ENCODE measurements around the gene ITGA3. TPM values are rescaled to one million over a fixed set of nuclear protein-coding genes. Genes with fewer than 3 reads are reported as not detected.
"Not testable (repeated sequence)": the region's sequence is repeated elsewhere in the genome, so short reads cannot be mapped to it uniquely, and the experiment has no call there.

Gene ITGA3
- polyA plus RNA-seq, 2 donors, result 38.3 to 41.8 TPM

DNA sequence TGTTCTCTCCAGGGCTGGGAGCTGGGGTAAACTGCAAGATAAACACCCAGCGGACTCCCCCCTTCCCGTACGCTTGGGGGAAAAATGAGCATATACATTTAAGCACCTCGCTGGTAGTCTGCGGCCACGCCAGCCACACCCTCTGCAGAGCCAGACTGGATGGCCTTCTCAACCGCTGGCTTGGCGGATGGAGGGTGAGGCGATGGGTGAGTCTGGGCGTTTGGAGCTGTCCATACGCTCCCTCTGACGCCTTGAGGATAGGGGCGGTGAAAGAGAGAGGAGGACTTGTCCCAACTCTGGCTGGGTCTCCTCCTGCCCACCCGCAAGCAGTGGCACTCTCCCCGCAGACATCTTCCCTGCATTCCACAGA is 1.0 kb downstream of the ITGA3 start:
- Histone ChIP-seq H3K9me3 (ENCODE audit: control insufficient read depth in 2 of 2, insufficient read depth in 1 of 2, low read depth in 1 of 2, low read length in 1 of 2) (no peaks in the 10 kb centered on the region), H3K4me3 (ENCODE audit: low read depth in 1 of 2, low read length in 2 of 2) (peak overlapping the region; percentile 60 to 70), H3K4me1 (ENCODE audit: control insufficient read depth in 2 of 2, insufficient read depth in 2 of 2, low read length in 1 of 2) (peaks cover 8 to 43% of the 10 kb centered on the region in 2 donors), H3K36me3 (ENCODE audit: control insufficient read depth in 2 of 2, insufficient read depth in 2 of 2, low read length in 1 of 2) (no peaks in the 10 kb centered on the region), H3K27ac (ENCODE audit: low read depth in 2 of 2, low read length in 1 of 2) (peak overlapping the region; percentile 89), H3K27me3 (ENCODE audit: control insufficient read depth in 1 of 2, insufficient read depth in 2 of 2, low read length in 2 of 2) (no peaks in the 10 kb centered on the region)
- WGBS, 2 donors, result 10 to 27% methylated on average over 15 of the region's 15 CpGs

DNA sequence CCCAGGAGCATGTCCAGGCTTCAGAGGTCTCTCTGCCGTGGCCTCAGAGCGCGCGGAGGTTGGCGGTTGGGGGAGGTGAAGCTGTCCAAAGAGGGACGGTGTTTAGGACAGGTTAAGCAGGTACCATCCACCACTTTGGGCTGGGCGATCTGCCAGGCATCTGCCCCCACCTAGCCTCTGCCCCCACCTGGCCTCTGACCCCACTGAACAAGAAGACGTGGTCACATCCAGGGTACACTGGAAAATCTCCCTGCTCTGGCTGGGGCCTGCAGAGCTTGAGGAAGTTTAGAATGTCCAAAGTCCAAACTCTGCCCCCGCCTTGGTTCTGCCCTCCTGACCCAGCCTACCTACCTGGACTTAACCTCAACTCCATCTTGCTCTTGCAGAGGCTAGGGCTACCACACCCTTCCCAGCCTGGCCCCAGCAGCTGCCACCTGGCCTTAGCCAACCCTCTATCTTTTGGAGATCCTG is 1.6 kb downstream of the ITGA3 start:
- H3K36me3 ChIP-seq (ENCODE audit: control insufficient read depth in 2 of 2, insufficient read depth in 2 of 2, low read length in 1 of 2), result no peaks in the 10 kb centered on the region
- no peaks in the 10 kb centered on the region for H3K9me3 ChIP-seq (ENCODE audit: control insufficient read depth in 2 of 2, insufficient read depth in 1 of 2, low read depth in 1 of 2, low read length in 1 of 2)
- H3K27me3 ChIP-seq (ENCODE audit: control insufficient read depth in 1 of 2, insufficient read depth in 2 of 2, low read length in 2 of 2), result no peaks in the 10 kb centered on the region
- H3K27ac ChIP-seq (ENCODE audit: low read depth in 2 of 2, low read length in 1 of 2), result peak overlapping the region; percentile 89
- H3K4me3 ChIP-seq (ENCODE audit: low read depth in 1 of 2, low read length in 2 of 2), result peak overlapping the region; percentile 60 to 70
- H3K4me1 ChIP-seq (ENCODE audit: control insufficient read depth in 2 of 2, insufficient read depth in 2 of 2, low read length in 1 of 2), result peaks cover 8 to 48% of the 10 kb centered on the region in 2 donors
- 44 to 60% methylated on average over 9 of the region's 9 CpGs for whole genome bisulfite sequencing, 2 donors

DNA sequence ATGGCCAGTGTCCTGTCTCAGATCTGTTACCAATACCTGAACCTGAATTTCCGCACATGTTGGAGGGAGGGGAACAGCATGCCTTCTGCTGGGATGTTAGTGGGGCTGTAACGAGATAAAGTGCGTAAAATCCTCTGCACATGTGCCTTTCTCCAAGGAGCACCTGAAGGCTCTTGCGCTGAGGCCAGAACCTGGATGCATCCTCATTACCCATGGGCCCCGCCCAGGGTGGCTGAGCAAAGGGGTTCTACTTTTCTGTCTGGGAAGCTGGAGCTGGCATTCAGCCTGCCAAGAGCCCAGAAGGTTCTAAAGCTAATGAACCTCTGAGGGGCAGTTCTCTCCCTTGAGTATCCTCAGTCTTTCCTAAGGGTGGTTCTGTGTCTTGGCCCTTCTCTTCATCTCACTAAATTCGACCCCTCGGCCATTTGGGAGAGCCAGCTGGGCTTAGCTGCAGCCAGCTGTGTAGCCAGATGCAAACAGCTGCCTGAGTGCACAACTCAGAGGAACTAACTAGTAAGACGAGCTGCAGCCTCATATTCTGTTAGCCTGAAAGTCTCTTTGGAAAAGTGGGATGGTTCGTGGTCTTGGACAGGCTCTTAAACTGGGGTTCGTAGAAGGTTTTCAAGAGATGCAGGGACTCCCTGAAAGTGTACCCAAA is 2.5 kb downstream of the ITGA3 start:
- no peak overlapping the region for H3K4me3 ChIP-seq (ENCODE audit: low read depth in 1 of 2, low read length in 2 of 2)
- no peaks in the 10 kb centered on the region for H3K27me3 ChIP-seq (ENCODE audit: control insufficient read depth in 1 of 2, insufficient read depth in 2 of 2, low read length in 2 of 2)
- H3K36me3 ChIP-seq (ENCODE audit: control insufficient read depth in 2 of 2, insufficient read depth in 2 of 2, low read length in 1 of 2), result no peaks in the 10 kb centered on the region
- WGBS, 2 donors, result 54 to 64% methylated on average over 10 of the region's 10 CpGs
- peak overlapping the region; percentile 18 to 94 for H3K27ac ChIP-seq (ENCODE audit: low read depth in 2 of 2, low read length in 1 of 2)
- H3K9me3 ChIP-seq (ENCODE audit: control insufficient read depth in 2 of 2, insufficient read depth in 1 of 2, low read depth in 1 of 2, low read length in 1 of 2), result no peaks in the 10 kb centered on the region
- H3K4me1 ChIP-seq (ENCODE audit: control insufficient read depth in 2 of 2, insufficient read depth in 2 of 2, low read length in 1 of 2), result peaks cover 12 to 50% of the 10 kb centered on the region in 2 donors

DNA sequence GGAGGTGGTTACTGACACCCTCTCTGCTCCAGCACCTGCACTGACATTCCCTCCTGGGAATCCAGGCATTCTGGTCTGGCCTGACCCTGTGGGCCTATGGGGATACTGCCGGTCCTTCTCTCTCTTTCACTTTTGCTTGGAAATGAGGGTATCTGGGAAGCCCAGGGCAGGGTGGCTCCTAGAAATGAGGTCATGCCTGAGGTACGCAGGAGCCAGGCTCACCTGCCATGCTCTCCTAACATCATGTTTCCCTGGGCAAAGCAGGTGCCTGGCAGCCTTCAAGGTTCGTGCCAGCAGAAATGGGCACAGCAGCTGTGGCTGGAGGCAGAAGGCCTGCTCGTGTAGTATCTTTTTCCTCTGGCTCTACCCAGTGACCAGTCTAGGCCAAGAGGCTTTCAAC is 3.3 kb downstream of the ITGA3 start:
- H3K27me3 ChIP-seq (ENCODE audit: control insufficient read depth in 1 of 2, insufficient read depth in 2 of 2, low read length in 2 of 2), result no peaks in the 10 kb centered on the region
- no peaks in the 10 kb centered on the region for H3K36me3 ChIP-seq (ENCODE audit: control insufficient read depth in 2 of 2, insufficient read depth in 2 of 2, low read length in 1 of 2)
- H3K4me3 ChIP-seq (ENCODE audit: low read depth in 1 of 2, low read length in 2 of 2), result no peak overlapping the region
- peaks cover 16 to 50% of the 10 kb centered on the region in 2 donors for H3K4me1 ChIP-seq (ENCODE audit: control insufficient read depth in 2 of 2, insufficient read depth in 2 of 2, low read length in 1 of 2)
- H3K27ac ChIP-seq (ENCODE audit: low read depth in 2 of 2, low read length in 1 of 2), result peak overlapping the region; percentile 18 to 94
- H3K9me3 ChIP-seq (ENCODE audit: control insufficient read depth in 2 of 2, insufficient read depth in 1 of 2, low read depth in 1 of 2, low read length in 1 of 2), result no peaks in the 10 kb centered on the region
- 25 to 43% methylated on average over 4 of the region's 4 CpGs for WGBS, 2 donors

DNA sequence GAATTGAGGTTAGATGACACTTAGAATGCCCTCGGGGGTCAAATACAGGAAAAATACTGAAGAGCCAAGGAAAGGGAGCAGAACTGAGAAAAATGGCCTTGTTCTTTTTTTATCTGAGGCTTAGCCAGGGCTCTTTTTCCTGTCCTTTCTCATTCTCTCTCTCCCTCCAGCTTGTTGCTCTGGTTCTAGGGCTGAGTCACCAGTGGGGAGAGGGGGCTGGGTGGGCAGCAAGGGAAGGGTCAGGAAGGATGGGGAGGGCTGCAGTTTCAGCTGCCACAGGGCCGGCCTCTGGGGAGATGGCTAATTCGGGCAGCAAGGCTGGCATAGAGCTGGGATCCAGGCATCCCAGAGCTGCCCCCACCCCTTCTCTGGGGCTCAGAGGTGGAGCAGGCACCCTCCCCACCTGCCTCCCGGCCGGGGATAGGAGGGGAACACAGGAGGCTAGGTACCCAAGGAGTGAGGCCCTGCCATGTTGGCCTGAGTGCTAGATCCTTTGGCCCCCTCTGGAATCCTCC is 3.9 kb downstream of the ITGA3 start:
- Histone ChIP-seq H3K4me1 (ENCODE audit: control insufficient read depth in 2 of 2, insufficient read depth in 2 of 2, low read length in 1 of 2) (peaks cover 21 to 55% of the 10 kb centered on the region in 2 donors), H3K9me3 (ENCODE audit: control insufficient read depth in 2 of 2, insufficient read depth in 1 of 2, low read depth in 1 of 2, low read length in 1 of 2) (no peaks in the 10 kb centered on the region), H3K36me3 (ENCODE audit: control insufficient read depth in 2 of 2, insufficient read depth in 2 of 2, low read length in 1 of 2) (no peaks in the 10 kb centered on the region), H3K27ac (ENCODE audit: low read depth in 2 of 2, low read length in 1 of 2) (peak overlapping the region; percentile 88 to 94), H3K27me3 (ENCODE audit: control insufficient read depth in 1 of 2, insufficient read depth in 2 of 2, low read length in 2 of 2) (no peaks in the 10 kb centered on the region), H3K4me3 (ENCODE audit: low read depth in 1 of 2, low read length in 2 of 2) (no peak overlapping the region)
- WGBS, 2 donors, result 17 to 40% methylated on average over 5 of the region's 5 CpGs

DNA sequence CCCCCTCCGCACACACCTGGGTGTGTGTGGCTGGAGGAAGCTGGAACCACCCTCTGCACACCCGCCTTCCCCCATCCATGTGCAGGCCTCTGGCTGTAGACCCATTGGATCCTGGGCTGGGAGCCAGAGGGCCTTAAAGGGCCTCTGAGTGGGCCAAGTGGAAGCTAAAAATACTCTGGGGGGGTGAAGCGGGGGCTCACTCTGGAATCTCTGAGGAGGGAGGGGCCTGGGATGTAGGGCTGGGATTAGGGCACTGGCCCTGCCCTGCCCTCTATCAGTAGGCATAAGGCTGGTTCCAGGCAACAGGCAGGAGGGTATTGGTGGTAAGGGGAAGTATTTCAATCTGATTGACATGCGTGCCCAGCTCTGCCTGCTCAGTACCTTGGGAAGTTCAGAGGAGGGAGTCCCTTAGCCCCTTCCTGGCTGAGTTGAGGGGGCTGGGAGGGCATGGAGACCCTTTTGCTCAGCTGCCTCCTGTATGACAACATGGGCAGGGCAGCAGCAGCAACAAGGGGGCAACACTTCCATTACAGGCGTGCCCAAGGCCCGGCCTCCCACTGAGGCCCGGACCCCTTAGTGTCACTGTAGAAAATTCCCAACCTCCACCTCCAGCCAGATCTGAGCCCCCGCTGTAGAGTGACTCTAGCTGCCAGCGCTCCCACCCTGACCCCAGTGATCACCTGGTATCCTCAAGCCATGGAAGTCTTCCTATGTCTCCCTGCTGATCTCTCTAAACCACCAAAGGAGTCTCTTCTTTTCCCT is 5.2 kb downstream of the ITGA3 start:
- Histone ChIP-seq H3K36me3 (ENCODE audit: control insufficient read depth in 2 of 2, insufficient read depth in 2 of 2, low read length in 1 of 2) (no peaks in the 10 kb centered on the region), H3K4me3 (ENCODE audit: low read depth in 1 of 2, low read length in 2 of 2) (no peak overlapping the region), H3K27ac (ENCODE audit: low read depth in 2 of 2, low read length in 1 of 2) (peak overlapping the region; percentile 88 to 94), H3K9me3 (ENCODE audit: control insufficient read depth in 2 of 2, insufficient read depth in 1 of 2, low read depth in 1 of 2, low read length in 1 of 2) (no peaks in the 10 kb centered on the region), H3K27me3 (ENCODE audit: control insufficient read depth in 1 of 2, insufficient read depth in 2 of 2, low read length in 2 of 2) (no peaks in the 10 kb centered on the region), H3K4me1 (ENCODE audit: control insufficient read depth in 2 of 2, insufficient read depth in 2 of 2, low read length in 1 of 2) (peaks cover 21 to 54% of the 10 kb centered on the region in 2 donors)
- 45 to 58% methylated on average over 9 of the region's 9 CpGs for WGBS, 2 donors

DNA sequence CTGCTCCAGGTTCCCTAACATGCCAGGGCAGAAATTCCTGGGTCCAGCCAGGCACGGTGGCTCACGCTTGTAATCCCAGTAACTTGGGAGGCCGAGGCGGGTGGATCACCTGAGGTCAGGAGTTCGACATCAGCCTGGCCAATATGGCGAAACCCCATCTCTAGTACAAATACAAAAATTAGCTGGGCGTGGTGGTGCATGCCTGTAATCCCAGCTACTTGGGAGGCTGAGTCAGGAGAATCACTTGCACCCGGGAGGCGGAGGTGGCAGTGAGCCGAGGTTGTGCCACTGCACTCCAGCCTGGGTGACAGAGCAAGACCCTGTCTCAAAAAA is 5.8 kb downstream of the ITGA3 start:
- Histone ChIP-seq H3K27ac (ENCODE audit: low read depth in 2 of 2, low read length in 1 of 2) (peak overlapping the region; percentile 88 to 94), H3K4me1 (ENCODE audit: control insufficient read depth in 2 of 2, insufficient read depth in 2 of 2, low read length in 1 of 2) (peaks cover 21 to 52% of the 10 kb centered on the region in 2 donors)
- not testable (repeated sequence) for H3K9me3 ChIP-seq (ENCODE audit: control insufficient read depth in 2 of 2, insufficient read depth in 1 of 2, low read depth in 1 of 2, low read length in 1 of 2); H3K36me3 ChIP-seq (ENCODE audit: control insufficient read depth in 2 of 2, insufficient read depth in 2 of 2, low read length in 1 of 2); H3K27me3 ChIP-seq (ENCODE audit: control insufficient read depth in 1 of 2, insufficient read depth in 2 of 2, low read length in 2 of 2); H3K4me3 ChIP-seq (ENCODE audit: low read depth in 1 of 2, low read length in 2 of 2)
- WGBS, 2 donors, result 47 to 50% methylated on average over 10 of the region's 10 CpGs

DNA sequence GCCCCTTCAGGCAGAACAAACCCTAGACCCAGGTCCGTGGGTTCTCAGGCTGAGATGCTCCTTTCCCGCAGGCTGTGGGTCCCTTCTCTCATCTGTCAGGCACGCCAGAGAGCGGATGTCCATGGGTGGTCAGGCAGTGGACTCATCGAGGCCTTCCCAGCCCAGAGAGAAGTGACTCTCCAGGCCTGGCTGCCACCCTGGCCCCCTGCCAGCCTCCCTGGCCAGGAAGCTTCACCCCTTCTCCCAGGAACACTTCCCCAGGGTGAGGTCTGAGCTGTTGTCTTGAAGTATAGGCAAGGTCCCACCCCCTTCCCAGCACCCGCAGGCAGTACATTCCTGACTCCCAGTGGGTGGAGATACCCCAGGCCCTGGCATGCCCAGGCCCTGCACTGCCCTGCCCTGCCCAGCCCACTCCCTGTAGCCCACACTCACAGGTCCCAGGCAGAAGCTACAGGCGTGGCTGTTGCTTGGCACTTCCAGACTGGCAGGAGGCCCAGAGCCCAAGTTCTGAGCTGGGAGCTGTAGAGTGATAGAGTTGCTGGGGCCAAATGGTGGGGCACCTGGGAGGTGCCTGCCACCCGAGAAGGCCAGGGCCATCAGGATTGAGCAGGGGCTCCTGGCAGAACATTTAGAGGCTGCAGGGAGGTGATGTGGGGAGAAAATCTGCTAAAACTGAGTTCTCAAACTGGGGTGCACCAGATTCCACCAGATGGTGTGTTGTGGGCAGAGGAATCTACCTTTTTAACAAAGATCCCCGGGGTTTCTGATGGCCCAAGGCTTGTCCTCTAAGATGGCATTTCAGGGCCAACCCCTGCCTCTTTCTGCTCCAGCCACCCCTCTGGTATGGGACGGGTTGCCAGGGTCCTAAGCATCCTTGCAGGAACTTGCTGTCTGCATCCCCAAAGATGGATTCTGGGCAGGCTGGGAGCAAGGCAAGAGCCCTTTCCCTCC is 6.7 kb downstream of the ITGA3 start:
- no peaks in the 10 kb centered on the region for H3K9me3 ChIP-seq (ENCODE audit: control insufficient read depth in 2 of 2, insufficient read depth in 1 of 2, low read depth in 1 of 2, low read length in 1 of 2)
- H3K36me3 ChIP-seq (ENCODE audit: control insufficient read depth in 2 of 2, insufficient read depth in 2 of 2, low read length in 1 of 2), result peaks cover 0 to 2% of the 10 kb centered on the region in 2 donors
- no peaks in the 10 kb centered on the region for H3K27me3 ChIP-seq (ENCODE audit: control insufficient read depth in 1 of 2, insufficient read depth in 2 of 2, low read length in 2 of 2)
- H3K4me3 ChIP-seq (ENCODE audit: low read depth in 1 of 2, low read length in 2 of 2), result peak overlapping the region in 1 of 2 donors; percentile 11
- peaks cover 21 to 44% of the 10 kb centered on the region in 2 donors for H3K4me1 ChIP-seq (ENCODE audit: control insufficient read depth in 2 of 2, insufficient read depth in 2 of 2, low read length in 1 of 2)
- H3K27ac ChIP-seq (ENCODE audit: low read depth in 2 of 2, low read length in 1 of 2), result peak overlapping the region; percentile 88 to 91
- WGBS, 2 donors, result 38 to 53% methylated on average over 10 of the region's 10 CpGs

DNA sequence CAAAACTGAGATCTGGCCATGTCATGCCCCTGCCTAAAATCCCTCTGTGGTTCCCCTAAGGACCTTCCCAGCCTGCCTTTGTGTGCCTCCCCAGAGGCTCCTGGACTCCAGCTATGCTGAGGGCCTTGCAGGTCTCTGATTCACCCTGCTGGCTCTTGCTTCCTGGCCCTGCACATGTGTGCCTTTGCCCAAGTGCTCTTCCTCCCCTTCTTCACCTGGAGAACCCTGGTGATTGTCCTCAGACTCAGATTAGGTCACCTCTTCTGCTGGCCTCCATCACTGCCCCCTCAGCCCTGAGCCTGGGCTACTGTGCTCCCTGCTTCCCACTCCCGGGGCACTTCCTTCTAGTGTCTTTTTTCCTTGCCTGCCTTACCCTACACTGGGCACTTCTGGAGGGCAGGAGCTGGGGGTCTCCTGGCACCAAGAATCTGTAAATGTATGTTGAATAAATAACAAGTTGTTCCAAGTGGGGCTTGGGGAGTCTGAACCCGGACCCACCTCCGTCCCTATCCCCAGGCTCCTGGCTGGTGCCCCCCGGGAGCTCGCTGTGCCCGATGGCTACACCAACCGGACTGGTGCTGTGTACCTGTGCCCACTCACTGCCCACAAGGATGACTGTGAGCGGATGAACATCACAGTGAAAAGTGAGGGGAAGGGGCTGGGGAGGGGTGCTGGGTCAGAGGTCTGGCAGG is 7.8 kb downstream of the ITGA3 start:
- peaks cover 5 to 7% of the 10 kb centered on the region in 2 donors for H3K36me3 ChIP-seq (ENCODE audit: control insufficient read depth in 2 of 2, insufficient read depth in 2 of 2, low read length in 1 of 2)
- H3K27ac ChIP-seq (ENCODE audit: low read depth in 2 of 2, low read length in 1 of 2), result peak overlapping the region; percentile 82 to 91
- no peaks in the 10 kb centered on the region for H3K27me3 ChIP-seq (ENCODE audit: control insufficient read depth in 1 of 2, insufficient read depth in 2 of 2, low read length in 2 of 2)
- 83 to 93% methylated on average over 8 of the region's 8 CpGs for WGBS, 2 donors
- no peaks in the 10 kb centered on the region for H3K9me3 ChIP-seq (ENCODE audit: control insufficient read depth in 2 of 2, insufficient read depth in 1 of 2, low read depth in 1 of 2, low read length in 1 of 2)
- peaks cover 21 to 40% of the 10 kb centered on the region in 2 donors for H3K4me1 ChIP-seq (ENCODE audit: control insufficient read depth in 2 of 2, insufficient read depth in 2 of 2, low read length in 1 of 2)
- H3K4me3 ChIP-seq (ENCODE audit: low read depth in 1 of 2, low read length in 2 of 2), result no peak overlapping the region
